ENCODE data around the gene PEMT. TPM values are rescaled to one million over a fixed set of nuclear protein-coding genes. Genes with fewer than 3 reads are reported as not detected.

PEMT gene
- total RNA-seq, 1 experiment from 2014 or later = 29.5 TPM

- no peaks in the 10 kb centered on the region for H3K9me3 Mint-ChIP-seq (ENCODE audit: unreplicated experiment)
- ChIA-PET POLR2A (interaction anchor here (0.7 kb wide), 1 partner anchor 69 kb away, joined by 3 read pairs; the partner anchor contains the start of gene RASD1), CTCF (interaction anchor here (2.9 kb wide), 1 partner anchor 68 kb away, joined by 14 read pairs; the partner anchor contains the start of gene RASD1)
- H3K4me3 ChIP-seq (ENCODE audit: low read depth, low read length) = no peak overlapping the region
- no peak overlapping the region for H3K27ac Mint-ChIP-seq (ENCODE audit: unreplicated experiment)
- no peaks in the 10 kb centered on the region for H3K27me3 Mint-ChIP-seq (ENCODE audit: insufficient read depth, unreplicated experiment)
- H3K36me3 Mint-ChIP-seq (ENCODE audit: insufficient read depth, unreplicated experiment) = no peaks in the 10 kb centered on the region
- H3K36me3 ChIP-seq (ENCODE audit: control insufficient read depth, insufficient read depth, low read length) = no peaks in the 10 kb centered on the region; the same call in 1 of the 2 replicates
- BruUV-seq (replicated peaks) = no TSS peak
- no peak overlapping the region for H3K4me3 Mint-ChIP-seq (ENCODE audit: unreplicated experiment)
- H3K4me1 ChIP-seq = peaks cover 6% of the 10 kb centered on the region; the same call in 1 of the 2 replicates
- H3K9me3 ChIP-seq = no peaks in the 10 kb centered on the region
- no peaks in the 10 kb centered on the region for H3K27me3 ChIP-seq (replicated peaks; ENCODE audit: control insufficient read depth, insufficient read depth, low read length)
- TF ChIP-seq CTCF (IDR thresholded peaks at IDR 0.05; ENCODE audit: insufficient read depth in 1 of 2, low read depth in 1 of 2, low read length in 1 of 2, severe bottlenecking in 1 of 2, unreplicated experiment in 1 of 2) = no peak
- H3K4me1 Mint-ChIP-seq (ENCODE audit: low read depth, unreplicated experiment) = no peaks in the 10 kb centered on the region
- intact Hi-C loops (cut with micrococcal nuclease; ENCODE audit: unreplicated experiment) = no loop called here
- no peak for DNase-seq
These were observed 26.6 kb downstream of the PEMT start for GRCh38 chr17:17564896-17565295.

GRCh38 chr17:17564323-17564722 is 27.2 kb downstream of the PEMT start:
- Histone ChIP-seq H3K36me3 (ENCODE audit: control insufficient read depth, insufficient read depth, low read length) (no peaks in the 10 kb centered on the region; the same call in 1 of the 2 replicates), H3K4me1 (peaks cover 6% of the 10 kb centered on the region; the same call in 1 of the 2 replicates), H3K9me3 (no peaks in the 10 kb centered on the region), H3K4me3 (ENCODE audit: low read depth, low read length) (no peak overlapping the region), H3K27me3 (replicated peaks; ENCODE audit: control insufficient read depth, insufficient read depth, low read length) (no peaks in the 10 kb centered on the region)
- ChIA-PET POLR2A (no interaction called here), CTCF (interaction anchor here (2.9 kb wide), 1 partner anchor 68 kb away, joined by 14 read pairs; the partner anchor contains the start of gene RASD1)
- DNase-seq = no peak
- TF ChIP-seq CTCF (IDR thresholded peaks at IDR 0.05; ENCODE audit: insufficient read depth in 1 of 2, low read depth in 1 of 2, low read length in 1 of 2, severe bottlenecking in 1 of 2, unreplicated experiment in 1 of 2) = no peak
- Mint-ChIP-seq H3K4me1 (ENCODE audit: low read depth, unreplicated experiment) (no peaks in the 10 kb centered on the region), H3K36me3 (ENCODE audit: insufficient read depth, unreplicated experiment) (no peaks in the 10 kb centered on the region), H3K27me3 (ENCODE audit: insufficient read depth, unreplicated experiment) (no peaks in the 10 kb centered on the region), H3K27ac (ENCODE audit: unreplicated experiment) (no peak overlapping the region), H3K4me3 (ENCODE audit: unreplicated experiment) (no peak overlapping the region), H3K9me3 (ENCODE audit: unreplicated experiment) (no peaks in the 10 kb centered on the region)
- no TSS peak for BruUV-seq (replicated peaks)
- intact Hi-C loops (cut with micrococcal nuclease; ENCODE audit: unreplicated experiment) = no loop called here

- no peak for DNase-seq
- Histone ChIP-seq H3K27me3 (replicated peaks; ENCODE audit: control insufficient read depth, insufficient read depth, low read length) (no peaks in the 10 kb centered on the region), H3K4me3 (ENCODE audit: low read depth, low read length) (no peak overlapping the region), H3K36me3 (ENCODE audit: control insufficient read depth, insufficient read depth, low read length) (no peaks in the 10 kb centered on the region; the same call in 1 of the 2 replicates), H3K9me3 (no peaks in the 10 kb centered on the region), H3K4me1 (peaks cover under 1% of the 10 kb centered on the region; the same call in 1 of the 2 replicates)
- no peaks in the 10 kb centered on the region for H3K36me3 Mint-ChIP-seq (ENCODE audit: insufficient read depth, unreplicated experiment)
- CTCF ChIA-PET = interaction anchor here (2.9 kb wide), 1 partner anchor 67 kb away, joined by 14 read pairs; the partner anchor contains the start of gene RASD1
- no peak for TF ChIP-seq CTCF (IDR thresholded peaks at IDR 0.05; ENCODE audit: insufficient read depth in 1 of 2, low read depth in 1 of 2, low read length in 1 of 2, severe bottlenecking in 1 of 2, unreplicated experiment in 1 of 2)
- BruUV-seq (replicated peaks) = no TSS peak
- intact Hi-C loops (cut with micrococcal nuclease; ENCODE audit: unreplicated experiment) = no loop called here
- no peaks in the 10 kb centered on the region for H3K4me1 Mint-ChIP-seq (ENCODE audit: low read depth, unreplicated experiment)
- POLR2A ChIA-PET = no interaction called here
- H3K4me3 Mint-ChIP-seq (ENCODE audit: unreplicated experiment) = no peak overlapping the region
- H3K9me3 Mint-ChIP-seq (ENCODE audit: unreplicated experiment) = no peaks in the 10 kb centered on the region
- no peak overlapping the region for H3K27ac Mint-ChIP-seq (ENCODE audit: unreplicated experiment)
- no peaks in the 10 kb centered on the region for H3K27me3 Mint-ChIP-seq (ENCODE audit: insufficient read depth, unreplicated experiment)
These were observed 28.0 kb downstream of the PEMT start for GRCh38 chr17:17563530-17563929.
